ENCODE data around the gene TMEM156.
"Not testable (repeated sequence)": the region's sequence is repeated elsewhere in the genome, so short reads cannot be mapped to it uniquely, and the experiment has no call there.

TMEM156 gene

GRCh38 chr4:39043058-39043860 lies 11.1 kb upstream of the TMEM156 start:
- DNase-seq, result no peak

- DNase-seq, result no peak
These were observed 10.2 kb upstream of the TMEM156 start for GRCh38 chr4:39042366-39042765.

GRCh38 chr4:39039108-39039507 lies 6.9 kb upstream of the TMEM156 start:
- no peak for DNase-seq

- DNase-seq, result no peak
These were observed 5.7 kb upstream of the TMEM156 start for GRCh38 chr4:39037941-39038340.

- DNase-seq, result no peak
These were observed 5.2 kb upstream of the TMEM156 start for GRCh38 chr4:39037491-39037825.

GRCh38 chr4:39036172-39036571 lies 4.0 kb upstream of the TMEM156 start:
- no peak for DNase-seq

- DNase-seq, result not testable (repeated sequence)
These were observed 604 bp downstream of the TMEM156 start for GRCh38 chr4:39031590-39032020.

- no peak for DNase-seq
These were observed 1.5 kb downstream of the TMEM156 start for GRCh38 chr4:39030725-39031124.

- peak; percentile 21 for DNase-seq
These were observed 2.2 kb downstream of the TMEM156 start for GRCh38 chr4:39029752-39030694.

- no peak for DNase-seq
These were observed 6.1 kb downstream of the TMEM156 start for GRCh38 chr4:39026096-39026495.

GRCh38 chr4:39025552-39026085 lies 6.6 kb downstream of the TMEM156 start:
- DNase-seq, result no peak

- no peak for DNase-seq
These were observed 7.8 kb downstream of the TMEM156 start for GRCh38 chr4:39024311-39024865.

GRCh38 chr4:39023059-39023458 lies 9.2 kb downstream of the TMEM156 start:
- no peak for DNase-seq

- no peak for DNase-seq
These were observed 10.0 kb downstream of the TMEM156 start for GRCh38 chr4:39022241-39022640.

- no peak for DNase-seq
These were observed 10.6 kb downstream of the TMEM156 start for GRCh38 chr4:39021631-39022030.

- DNase-seq, result no peak
These were observed 12.1 kb downstream of the TMEM156 start for GRCh38 chr4:39020130-39020529.

- no peak for DNase-seq
These were observed 18.2 kb downstream of the TMEM156 start for GRCh38 chr4:39014028-39014427.

GRCh38 chr4:39004758-39005157 lies 27.5 kb downstream of the TMEM156 start:
- DNase-seq, result no peak

- DNase-seq, result not testable (repeated sequence)
These were observed 30.2 kb downstream of the TMEM156 start for GRCh38 chr4:39002058-39002457.

- DNase-seq, result no peak
These were observed 36.6 kb downstream of the TMEM156 start for GRCh38 chr4:38995660-38996005.

- no peak for DNase-seq
These were observed 38.1 kb downstream of the TMEM156 start for GRCh38 chr4:38994135-38994534.

GRCh38 chr4:38993683-38994082 lies 38.5 kb downstream of the TMEM156 start:
- no peak for DNase-seq

- no peak for DNase-seq
These were observed 42.0 kb downstream of the TMEM156 start for GRCh38 chr4:38990241-38990640.

Data from CD4-positive, alpha-beta T cell treated with Interleukin-17A for 4 hours (primary cell).